Fibroblast of lung (primary cell): ENCODE data around the gene TNS1.

ENCODE experiments used
- EZH2 ChIP-seq: IDR thresholded peaks from 2 replicates; pipeline ENCODE4 v1.5.1; 2012; ENCODE audit warnings: low read length, control low read depth, mild to moderate bottlenecking; ENCODE audit errors: missing control alignments
- TF ChIP-seq, protein P1 (sequence below), 2 donors: IDR thresholded peaks in 1 of 2; conservative IDR thresholded peaks in 1 of 2; 1 replicate in 1 of 2; 2 replicates in 1 of 2; pipeline ENCODE4 v1.5.1; 2011 to 2012; ENCODE audit warnings: low read length in 2 of 2, control low read depth in 1 of 2, inconsistent platforms in 1 of 2, low read depth in 1 of 2, mild to moderate bottlenecking in 1 of 2

DNA sequence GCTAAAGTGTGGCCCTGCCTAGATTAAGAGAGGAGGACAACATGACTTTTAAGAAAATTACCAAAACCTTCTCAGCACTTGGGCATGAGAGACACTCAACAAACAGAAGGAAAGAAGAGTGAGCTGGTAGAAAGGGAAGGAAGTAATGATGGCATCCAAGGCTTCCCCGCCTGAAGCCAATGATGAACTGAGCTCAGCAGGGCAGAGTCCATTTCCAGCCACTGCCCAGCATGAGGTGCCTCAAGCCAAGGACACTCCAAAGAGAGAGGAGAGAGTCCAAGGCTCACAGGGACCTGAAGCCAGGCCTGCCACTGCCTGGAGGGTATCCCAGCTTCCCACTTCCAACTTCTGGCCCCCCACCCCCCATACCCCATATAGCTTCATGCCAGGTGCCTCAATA, 9.5 kb upstream of the TNS1 start:
- TF ChIP-seq, protein P1, sequence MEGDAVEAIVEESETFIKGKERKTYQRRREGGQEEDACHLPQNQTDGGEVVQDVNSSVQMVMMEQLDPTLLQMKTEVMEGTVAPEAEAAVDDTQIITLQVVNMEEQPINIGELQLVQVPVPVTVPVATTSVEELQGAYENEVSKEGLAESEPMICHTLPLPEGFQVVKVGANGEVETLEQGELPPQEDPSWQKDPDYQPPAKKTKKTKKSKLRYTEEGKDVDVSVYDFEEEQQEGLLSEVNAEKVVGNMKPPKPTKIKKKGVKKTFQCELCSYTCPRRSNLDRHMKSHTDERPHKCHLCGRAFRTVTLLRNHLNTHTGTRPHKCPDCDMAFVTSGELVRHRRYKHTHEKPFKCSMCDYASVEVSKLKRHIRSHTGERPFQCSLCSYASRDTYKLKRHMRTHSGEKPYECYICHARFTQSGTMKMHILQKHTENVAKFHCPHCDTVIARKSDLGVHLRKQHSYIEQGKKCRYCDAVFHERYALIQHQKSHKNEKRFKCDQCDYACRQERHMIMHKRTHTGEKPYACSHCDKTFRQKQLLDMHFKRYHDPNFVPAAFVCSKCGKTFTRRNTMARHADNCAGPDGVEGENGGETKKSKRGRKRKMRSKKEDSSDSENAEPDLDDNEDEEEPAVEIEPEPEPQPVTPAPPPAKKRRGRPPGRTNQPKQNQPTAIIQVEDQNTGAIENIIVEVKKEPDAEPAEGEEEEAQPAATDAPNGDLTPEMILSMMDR (conservative IDR thresholded peaks at IDR 0.05 in 1 of 2, IDR thresholded peaks at IDR 0.05 in 1 of 2; ENCODE audit: low read depth in 1 of 2, low read length in 2 of 2) = no peak
- TF ChIP-seq EZH2 = no peak
